GM18502 (cell line): ENCODE results near the gene ZNF534.
"Not testable (repeated sequence)": the region's sequence is repeated elsewhere in the genome, so short reads cannot be mapped to it uniquely, and the experiment has no call there.

ENCODE experiments used
- ATAC-seq: cut with Tn5 transposase; IDR thresholded peaks from one replicate; pipeline ENCODE4 v1.9.1; 2021; ENCODE audit warnings: mild to moderate bottlenecking; ENCODE audit not compliant: unreplicated experiment, poor library complexity

The ZNF534 gene

DNA sequence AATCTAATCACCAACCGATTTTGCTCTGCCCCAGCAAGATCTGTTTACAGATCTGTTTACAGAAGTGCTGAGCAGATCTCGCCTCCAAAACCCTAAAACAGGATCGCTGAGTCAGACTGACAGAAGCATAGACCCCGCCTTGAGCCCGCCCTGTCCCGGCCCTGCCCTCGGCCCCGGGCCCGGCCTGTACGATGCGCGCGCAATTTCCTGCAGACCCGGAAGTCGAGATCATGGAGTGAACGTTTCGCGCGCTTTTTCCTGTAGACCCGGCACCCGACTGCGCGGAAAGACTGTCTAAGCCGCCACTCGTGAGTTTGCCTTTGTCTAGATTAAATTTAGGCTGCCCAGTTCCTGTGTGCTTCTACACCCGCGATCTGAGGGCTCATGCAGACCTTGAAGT is at the start of gene ZNF534:
ZNF534 (plus strand) TSS at position 212 of the 400 bp plus-strand sequence. CDS start 2,327 bp downstream, outside the sequence.
- ATAC-seq, result no peak

DNA sequence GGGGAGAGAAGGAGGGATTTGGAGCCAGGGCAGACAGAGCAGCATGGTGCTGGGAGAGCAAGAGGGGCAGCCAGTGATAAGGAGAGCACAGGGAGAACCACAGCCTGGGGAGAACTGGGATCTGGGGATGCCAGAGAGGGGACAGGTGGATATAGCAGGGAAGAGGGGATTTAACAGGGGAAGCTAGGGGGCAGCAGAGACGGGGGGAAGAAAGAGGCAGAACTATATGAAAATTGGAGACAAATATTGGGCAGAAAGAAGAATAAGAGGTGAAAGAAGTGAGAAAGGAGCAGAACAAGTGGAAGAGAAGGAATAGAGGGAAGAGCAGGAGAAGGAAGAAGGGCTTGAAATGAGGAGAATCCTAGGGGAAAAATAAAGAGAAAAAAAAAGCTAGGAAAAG is 37.8 kb upstream of the ZNF534 start:
- no peak for ATAC-seq

DNA sequence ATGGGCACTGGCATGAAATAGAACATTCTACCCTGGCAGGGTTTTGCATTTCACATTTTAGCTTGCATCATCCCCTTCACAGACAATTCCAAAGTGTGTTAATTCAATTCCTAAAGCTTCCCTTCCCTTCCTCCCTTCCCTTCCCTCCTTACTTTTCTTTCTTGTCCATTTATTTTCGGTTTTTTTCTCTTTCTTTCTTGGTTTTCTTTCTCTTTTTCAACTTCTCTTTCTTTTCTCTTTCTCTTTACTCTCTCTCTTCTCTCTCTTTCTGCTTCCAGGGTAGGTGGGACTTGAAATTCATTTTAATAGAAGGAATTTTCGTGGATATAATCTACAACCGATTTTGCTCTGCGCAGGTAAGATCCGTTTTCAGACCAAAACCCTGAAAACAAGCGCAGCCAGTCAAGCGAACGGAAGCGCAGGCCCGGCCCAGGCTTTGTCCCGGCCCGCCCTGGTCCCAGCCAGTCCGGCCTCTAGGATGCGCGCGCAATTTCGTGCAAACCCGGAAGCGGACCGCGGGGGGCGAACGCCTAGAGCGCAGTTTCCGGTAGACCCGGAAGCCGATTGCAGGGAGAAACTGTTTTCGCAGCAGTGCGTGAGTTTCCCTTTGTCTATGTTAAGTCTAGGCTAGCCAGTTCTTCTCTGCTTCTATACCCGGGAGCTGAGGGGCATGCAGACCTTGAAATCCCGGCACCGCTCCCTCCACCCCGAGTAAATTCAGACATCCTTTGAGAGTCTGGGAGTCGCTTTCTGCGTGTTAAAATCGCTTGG is 31.5 kb upstream of the ZNF534 start, which contains the start of gene ZNF528:
ZNF528 (plus strand) TSS at position 540 of the 771 bp plus-strand sequence. CDS start 4,165 bp downstream, outside the sequence.
- ATAC-seq, result no peak

DNA sequence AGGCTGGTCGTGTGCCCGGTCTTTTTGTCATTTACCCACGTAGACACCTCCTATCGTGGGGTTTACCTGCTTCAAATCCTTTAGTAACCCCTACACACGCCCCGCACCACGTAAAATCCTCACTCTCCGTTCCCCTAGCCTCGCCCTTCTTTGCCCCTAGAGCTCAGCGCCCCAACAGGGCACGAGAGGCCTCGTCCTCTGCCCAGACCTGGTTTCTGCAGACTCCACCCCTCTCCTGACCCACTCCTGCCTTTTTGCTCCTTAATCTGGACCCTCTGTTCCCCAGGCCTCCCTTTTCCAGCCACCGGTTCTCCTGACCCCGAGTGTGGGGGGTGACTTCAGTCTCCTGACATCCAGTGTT is 30.9 kb upstream of the ZNF534 start:
- ATAC-seq, result no peak

DNA sequence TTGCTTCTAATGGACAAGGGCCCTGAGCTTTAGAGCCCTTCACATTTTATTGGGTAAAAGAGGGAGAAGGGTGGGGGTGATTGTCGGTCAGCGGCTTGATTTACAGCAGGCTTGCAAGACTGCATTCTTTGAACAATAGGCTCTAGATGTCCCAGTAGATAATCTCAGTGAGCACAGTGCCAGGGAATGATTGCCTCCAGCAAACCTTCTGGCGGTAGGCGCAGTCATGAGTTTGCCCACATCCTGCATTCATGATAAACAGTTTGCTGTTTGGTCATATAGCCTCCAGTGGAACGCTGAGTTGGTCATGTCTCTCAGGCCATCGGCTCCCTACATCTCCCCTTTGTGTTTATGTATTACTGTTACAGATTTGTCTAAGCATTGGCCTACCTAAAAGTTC is 18.7 kb upstream of the ZNF534 start:
- ATAC-seq, result no peak

DNA sequence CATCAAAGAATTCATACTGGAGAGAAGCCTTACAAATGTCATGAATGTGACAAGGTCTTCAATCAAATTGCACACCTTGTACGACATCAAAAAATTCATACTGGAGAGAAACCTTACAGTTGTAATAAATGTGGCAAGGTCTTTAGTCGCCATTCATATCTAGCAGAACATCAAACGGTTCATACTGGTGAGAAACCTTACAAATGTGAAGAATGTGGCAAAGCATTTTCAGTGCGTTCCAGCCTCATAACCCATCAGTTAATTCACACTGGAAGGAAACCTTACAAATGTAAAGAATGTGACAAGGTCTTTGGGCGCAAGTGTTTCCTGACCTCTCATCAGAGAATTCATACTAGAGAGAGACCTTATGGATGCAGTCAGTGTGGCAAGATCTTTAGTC is 13.2 kb upstream of the ZNF534 start:
- no peak for ATAC-seq

DNA sequence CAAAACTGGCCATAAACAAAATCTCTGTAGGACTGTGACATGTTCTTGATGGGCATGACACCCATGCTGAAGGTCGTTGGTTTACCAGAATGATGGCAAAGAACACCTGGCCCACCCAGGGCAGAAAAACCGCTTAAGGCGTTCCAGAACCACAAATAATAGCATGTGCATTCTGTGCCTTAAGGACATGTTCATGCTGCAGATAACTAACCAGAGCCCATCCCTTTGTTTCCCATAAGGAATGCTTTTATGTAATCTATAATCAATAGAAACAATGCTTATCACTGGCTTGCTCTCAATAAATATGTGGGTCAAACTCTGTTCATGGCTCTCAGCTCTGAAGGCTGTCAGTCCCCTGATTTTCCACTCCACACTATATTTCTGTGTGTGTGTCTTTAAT is 13.2 kb downstream of the ZNF534 start:
- no peak for ATAC-seq

DNA sequence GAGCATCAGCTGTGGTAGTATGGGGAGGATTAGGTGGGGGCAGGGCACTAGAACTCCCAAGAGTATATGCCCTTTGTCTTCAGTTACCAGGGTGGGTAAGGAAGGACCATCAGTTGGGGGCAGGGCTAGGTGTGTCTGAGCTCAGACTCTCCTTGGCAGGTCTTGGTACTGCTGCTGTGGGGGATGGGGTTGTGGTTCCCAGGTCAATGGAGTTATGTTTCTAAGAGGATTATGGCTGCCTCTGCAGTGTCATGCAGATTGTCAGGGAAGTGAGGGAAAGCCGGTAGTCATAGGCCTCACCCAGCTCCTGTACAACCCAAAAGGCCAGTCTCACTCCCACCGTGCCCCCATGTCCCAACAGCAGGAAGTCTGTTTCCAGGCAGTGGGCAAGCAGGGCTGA is 15.6 kb downstream of the ZNF534 start:
- no peak for ATAC-seq

DNA sequence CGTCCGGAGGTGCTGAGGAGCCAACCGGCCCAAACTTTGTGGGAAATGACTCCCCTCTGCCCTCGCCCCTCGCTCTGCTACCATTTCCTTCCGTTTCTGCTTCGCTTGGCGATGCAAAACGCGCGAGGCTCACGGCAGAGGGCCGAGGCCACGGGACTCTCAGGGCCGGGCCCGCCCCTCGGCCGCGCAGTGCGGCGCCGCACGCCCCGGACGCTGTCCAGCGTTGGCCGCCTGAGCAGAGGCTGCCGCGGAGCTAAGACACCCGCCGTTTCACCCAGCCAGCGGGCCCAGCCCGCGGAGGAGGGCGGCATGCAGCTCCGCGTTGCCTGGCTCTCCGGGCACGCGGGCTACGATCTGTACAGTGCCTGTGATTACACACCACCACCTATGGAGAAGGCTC is 22.3 kb downstream of the ZNF534 start:
- ATAC-seq, result no peak

DNA sequence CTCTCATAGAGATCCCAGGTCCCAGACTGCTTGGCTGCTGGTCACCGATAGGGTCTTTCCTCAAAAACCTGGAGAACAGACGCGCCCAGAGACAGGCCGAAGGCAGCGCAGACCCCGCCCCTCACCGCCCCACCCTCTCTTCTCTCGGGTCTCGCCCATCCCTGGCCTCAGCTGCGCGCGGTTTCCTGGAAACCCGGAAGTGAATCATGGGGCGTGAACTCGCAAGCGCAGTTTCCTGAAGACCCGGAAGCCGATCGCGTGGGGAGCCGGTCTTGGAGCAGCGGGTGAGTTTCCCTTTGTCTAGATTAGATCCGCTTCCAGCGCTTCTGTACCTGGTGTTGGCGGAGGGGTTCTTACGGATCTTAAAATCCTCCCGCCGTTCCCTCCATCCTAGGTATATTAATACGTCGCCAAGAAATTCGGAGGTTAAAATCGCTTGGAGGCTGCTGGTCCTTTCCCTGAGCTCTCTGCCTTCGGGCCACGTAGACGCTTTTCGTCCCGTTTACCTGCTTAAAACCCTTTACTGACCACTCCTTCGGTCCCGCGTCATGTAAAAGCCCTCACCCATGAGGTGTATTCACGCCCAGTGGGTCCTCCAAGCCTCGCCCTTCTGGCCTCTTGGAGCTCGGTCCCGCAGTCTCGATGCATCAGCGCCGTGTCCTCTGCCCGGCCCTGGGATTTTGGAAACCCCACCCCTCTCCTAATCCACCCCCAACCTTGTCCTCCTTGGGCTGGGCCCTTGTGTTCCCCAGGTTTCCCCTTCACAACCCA is 24.6 kb downstream of the ZNF534 start, which contains the start of gene ZNF578:
ZNF578 (plus strand) TSS at position 230 of the 771 bp plus-strand sequence. CDS start 48,293 bp downstream, outside the sequence.
- ATAC-seq, result no peak

DNA sequence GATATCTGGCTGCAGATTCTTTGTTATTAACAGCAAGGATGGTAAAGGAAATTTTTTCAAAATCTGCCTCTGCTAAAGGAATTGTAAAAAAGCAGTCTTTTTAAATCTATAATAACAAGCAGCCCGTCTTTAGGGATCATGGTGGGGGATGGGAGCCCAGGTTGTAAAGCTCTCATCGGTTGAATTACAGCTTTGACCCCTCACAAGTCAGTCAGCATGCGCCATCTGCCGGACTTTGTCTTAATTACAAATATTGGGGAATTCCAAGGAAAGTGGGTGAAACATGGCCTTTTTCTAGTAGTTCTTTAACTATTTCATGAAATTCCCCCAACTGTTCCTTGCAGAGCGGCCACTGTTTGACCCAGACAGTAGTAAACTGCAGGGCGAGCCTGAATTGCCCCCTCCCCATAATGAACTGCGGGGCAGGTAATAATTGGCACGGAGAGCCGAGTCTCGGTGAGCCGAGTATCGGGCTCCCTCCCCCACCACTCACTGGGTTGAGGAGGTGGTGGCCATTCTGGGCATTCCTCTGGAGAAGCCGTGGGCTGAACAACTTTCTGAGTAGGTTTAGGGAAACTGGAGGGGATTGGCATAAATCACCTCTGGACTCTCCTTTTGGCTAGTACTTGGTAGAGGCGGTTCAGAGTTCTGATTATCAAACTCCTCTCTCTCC is 36.0 kb downstream of the ZNF534 start:
- ATAC-seq, result no peak

DNA sequence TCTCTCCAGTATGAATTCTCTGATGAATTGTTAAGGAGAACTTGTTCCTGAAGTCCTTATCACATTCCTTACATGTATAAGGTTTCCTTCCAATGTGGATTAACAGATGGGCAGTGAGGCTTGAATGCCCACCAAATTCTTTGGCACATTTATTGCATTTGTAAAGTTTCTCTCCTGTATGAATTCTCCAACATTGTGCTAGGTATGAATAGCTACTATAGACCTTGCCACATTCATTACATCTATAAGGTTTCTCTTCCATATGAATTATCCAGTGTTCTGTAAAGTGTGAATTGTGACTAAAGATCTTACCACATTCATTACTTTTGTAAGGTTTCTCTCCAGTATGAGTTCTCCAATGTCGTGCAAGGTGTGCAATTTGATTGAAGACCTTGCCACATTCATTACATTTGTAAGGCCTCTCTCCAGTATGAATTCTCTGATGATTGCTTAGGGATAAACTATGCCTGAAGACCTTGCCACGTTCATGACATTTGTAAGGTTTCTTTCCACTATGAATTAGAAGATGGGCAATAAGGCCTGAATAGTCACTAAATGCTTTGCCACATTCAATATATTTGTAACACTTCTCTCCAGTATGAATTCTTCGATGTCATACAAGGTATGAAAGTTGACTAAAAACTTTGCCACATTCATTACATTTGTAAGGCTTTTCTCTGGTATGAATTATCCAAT is 44.9 kb downstream of the ZNF534 start:
- ATAC-seq, result no peak

DNA sequence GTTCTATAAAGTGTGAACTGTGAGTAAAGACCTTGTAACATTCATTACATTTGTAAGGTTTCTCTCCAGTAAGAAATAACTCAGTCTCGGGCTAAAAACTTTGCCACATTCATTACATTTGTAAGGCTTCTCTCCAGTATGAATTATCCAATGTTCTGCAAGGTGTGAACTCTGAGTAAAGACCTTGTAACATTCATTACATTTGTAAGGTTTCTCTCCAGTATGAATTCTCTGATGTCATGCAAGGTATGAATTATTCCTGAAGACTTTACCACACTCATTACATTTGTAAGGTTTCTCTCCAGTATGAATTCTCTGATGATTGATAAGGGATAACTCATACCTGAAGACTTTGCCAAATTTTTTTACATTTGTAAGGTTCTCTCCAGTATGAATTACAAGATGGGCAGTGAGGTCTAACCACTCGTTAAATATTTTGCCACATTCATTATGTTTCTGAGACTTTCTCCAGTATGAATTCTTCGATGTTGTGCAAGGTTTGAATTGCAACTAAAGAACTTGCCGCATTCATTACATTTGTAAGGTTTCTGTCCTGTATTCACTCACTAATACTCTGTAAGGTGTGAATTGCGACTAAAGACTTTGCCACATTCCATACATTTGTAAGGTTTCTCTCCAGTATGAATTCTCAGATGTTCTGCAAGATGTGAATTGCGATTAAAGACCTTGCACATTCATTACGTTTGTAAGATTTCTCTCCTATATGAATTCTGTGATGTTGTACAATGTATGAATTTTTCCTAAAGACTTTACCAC is 45.6 kb downstream of the ZNF534 start:
- ATAC-seq, result no peak

DNA sequence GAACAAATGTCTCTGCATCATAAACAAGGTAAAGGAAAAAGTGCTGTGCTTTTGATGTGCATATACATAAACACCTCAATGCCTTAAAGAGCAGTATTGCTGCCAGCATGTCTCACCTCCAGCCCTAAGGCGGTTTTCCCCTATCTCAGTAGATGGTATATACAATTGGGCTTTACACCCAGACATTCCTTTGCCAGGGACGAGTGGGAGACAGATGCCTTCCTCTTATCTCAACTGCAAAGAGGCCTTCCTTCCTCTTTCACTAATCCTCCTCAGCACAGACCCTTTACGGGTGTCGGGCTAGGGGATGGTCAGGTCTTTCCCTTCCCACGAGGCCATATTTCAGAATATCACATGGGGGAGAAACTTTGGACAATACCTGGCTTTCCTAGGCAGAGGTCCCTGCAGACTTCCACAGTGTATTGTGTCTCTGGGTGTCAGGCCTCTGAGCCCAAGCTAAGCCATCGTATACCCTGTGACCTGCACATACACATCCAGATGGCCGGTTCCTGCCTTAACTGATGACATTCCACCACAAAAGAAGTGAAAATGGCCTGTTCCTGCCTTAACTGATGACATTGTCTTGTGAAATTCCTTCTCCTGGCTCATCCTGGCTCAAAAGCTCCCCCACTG is 55.3 kb downstream of the ZNF534 start:
- not testable (repeated sequence) for ATAC-seq

DNA sequence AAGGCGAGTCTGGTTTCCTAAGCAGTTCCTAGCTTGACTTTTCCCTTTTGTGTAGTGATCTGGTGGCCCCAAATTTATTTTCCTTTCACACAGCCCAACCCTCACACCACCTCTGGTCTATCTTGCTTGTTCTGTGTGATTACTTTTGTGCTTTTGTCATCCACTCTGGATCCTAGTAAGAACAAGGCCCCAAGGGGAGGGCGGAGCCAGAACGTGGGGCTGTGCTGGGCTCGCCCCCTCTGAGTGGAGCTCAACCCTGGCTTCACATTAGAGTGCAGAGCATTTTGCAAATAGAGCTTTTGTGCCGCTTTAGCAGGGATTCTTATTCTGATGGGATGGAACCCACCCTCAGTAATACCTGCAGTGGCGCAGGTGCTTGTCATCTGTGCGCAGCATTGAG is 56.1 kb downstream of the ZNF534 start:
- ATAC-seq, result not testable (repeated sequence)

DNA sequence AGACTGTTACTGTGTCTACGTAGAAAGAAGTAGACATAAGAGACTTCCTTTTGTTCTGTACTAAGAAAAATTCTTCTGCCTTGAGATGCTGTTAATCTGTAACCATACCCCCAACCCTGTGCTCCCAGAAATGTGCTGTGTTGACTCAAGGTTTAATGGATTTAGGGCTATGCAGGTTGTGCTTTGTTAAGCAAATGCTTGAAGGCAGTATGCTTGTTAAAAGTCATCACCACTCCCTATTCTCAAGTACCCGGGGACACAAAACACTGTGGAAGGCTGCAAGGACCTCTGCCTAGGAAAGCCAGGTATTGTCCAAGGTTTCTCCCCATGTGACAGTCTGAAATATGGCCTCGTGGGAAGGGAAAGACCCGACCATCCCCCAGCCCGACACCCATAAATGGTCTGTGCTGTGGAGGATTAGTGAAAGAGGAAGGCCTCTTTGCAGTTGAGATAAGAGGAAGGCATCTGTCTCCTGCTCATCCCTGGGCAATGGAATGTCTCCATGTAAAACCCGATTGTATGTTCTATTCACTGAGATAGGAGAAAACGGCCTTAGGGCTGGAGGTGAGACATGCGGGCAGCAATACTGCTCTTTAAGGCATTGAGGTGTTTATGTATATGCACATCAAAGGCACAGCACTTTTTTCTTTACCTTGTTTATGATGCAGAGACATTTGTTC is 56.8 kb downstream of the ZNF534 start:
- ATAC-seq, result not testable (repeated sequence)

DNA sequence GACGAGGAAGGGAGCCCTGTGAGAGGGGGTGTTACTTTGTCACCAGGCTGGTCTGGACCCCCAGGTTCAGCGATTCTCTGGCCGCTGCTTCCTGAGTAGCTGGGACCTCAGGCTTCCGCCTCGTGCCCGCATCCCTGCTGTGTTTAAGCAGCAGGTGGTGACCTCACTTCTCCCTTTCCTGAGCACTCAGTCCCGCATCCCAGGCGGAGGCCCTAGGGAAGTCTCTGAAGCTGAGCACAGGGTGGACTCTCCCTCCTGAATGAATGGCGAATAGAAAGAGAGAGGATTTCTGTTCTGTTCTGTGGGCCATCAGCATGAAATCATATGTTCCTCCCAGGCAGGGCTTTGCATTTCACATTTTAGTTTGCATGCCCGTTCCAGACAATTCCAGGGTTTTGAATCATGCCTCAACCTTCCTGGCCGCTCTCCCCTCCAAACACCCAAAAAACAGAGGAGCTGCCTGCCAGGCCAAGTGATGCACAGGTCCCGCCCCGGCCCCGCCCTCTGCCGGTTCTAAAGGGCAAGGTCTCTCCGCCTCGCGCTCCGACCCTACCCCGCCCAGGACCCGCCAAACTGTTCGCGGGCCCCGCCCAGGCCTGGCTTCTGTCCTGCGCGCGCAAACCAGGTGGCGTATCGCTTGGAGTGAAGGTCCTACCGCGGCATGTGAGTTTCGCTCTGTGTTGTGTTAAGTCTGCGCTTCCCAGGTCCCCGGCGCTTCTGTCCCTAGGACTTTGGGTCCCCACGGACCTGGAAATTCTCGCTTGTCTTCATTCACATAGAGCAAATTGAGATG is 63.4 kb downstream of the ZNF534 start:
- no peak for ATAC-seq

DNA sequence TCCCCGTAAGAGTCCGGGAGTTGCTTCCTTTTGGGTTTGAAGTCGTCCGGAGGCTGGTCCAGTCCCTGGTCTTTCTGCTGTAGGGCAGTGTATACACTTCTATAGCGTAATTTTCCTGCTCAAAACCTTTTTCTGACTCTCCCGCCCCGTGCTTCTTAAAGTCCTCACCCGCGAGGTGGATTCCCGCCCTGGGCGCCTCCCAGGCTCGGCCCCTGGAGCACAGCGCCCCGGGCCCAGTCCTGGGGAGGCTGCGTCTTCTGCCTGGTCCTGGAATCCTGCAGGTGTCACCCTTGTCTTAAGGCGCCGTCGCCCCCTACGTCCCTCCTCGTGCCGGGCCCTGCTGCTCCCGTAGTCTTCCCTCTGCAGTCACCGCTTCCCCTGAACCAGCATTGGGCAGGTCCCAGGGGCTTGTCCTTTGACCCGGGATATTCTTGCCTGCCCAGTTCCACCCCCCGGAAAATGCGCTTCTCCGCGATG is 64.1 kb downstream of the ZNF534 start:
- ATAC-seq, result no peak
